Caco-2 (cell line): Measurements from ENCODE around the gene SIGLEC9. TPM values are rescaled to one million over a fixed set of nuclear protein-coding genes. Genes with fewer than 3 reads are reported as not detected.

Source experiments
- BruUV-seq: library from RNA; stranded (reverse); fragments of 400-500 nt; replicated peaks from 2 replicates; lab custom pipeline; 2021; lab: Mats Ljungman, UMichigan
- CTCF ChIA-PET: fragments of 300-600 bp; sonication (Branson Sonifier 250); formaldehyde crosslinking; loops from one replicate; lab custom pipeline; 2022; ENCODE audit warnings: antibody characterized with exemption; lab: Charles Lee
- POLR2A ChIA-PET: fragments of 300-600 bp; sonication (Branson Sonifier 250); formaldehyde crosslinking; loops from one replicate; lab custom pipeline; 2022; ENCODE audit warnings: antibody characterized with exemption; lab: Charles Lee
- DNase-seq, 2 experiments: peaks; one replicate each; pipeline versions ENCODE4 v3.0.0 to v3.0.0-alpha.2; 2020 to 2022
- H3K27me3 ChIP-seq: replicated peaks from 2 replicates; pipeline ENCODE4 v1.6.0; 2011; ENCODE audit warnings: low read length; ENCODE audit not compliant: control insufficient read depth, insufficient read depth
- H3K36me3 ChIP-seq: 2 replicates; pipeline ENCODE4 v1.5.1; 2011; ENCODE audit warnings: low read length; ENCODE audit not compliant: control insufficient read depth, insufficient read depth
- H3K4me1 ChIP-seq: fragments of 250-450 bp; sonication (Bioruptor Pico); 2 replicates; pipeline ENCODE4 v1.5.1; 2020; ENCODE audit warnings: mild to moderate bottlenecking
- H3K4me3 ChIP-seq: 2 replicates; pipeline ENCODE4 v1.5.1; 2011; ENCODE audit warnings: low read depth, mild to moderate bottlenecking, control low read depth, low read length
- H3K9me3 ChIP-seq: fragments of 250-450 bp; sonication (Bioruptor Pico); 2 replicates; pipeline ENCODE4 v1.5.1; 2020; ENCODE audit warnings: mild to moderate bottlenecking, moderate library complexity
- H3K27ac Mint-ChIP-seq: one replicate; pipeline ENCODE4 v1.8.0; 2022; ENCODE audit warnings: mixed read lengths; ENCODE audit not compliant: unreplicated experiment
- H3K27me3 Mint-ChIP-seq: one replicate; pipeline ENCODE4 v1.8.0; 2022; ENCODE audit warnings: mixed read lengths; ENCODE audit not compliant: insufficient read depth, unreplicated experiment
- H3K36me3 Mint-ChIP-seq: one replicate; pipeline ENCODE4 v1.8.0; 2022; ENCODE audit warnings: mild to moderate bottlenecking, mixed read lengths; ENCODE audit not compliant: insufficient read depth, unreplicated experiment
- H3K4me1 Mint-ChIP-seq: one replicate; pipeline ENCODE4 v1.8.0; 2022; ENCODE audit warnings: low read depth, mixed read lengths; ENCODE audit not compliant: unreplicated experiment
- H3K4me3 Mint-ChIP-seq: one replicate; pipeline ENCODE4 v1.8.0; 2022; ENCODE audit warnings: mild to moderate bottlenecking, moderate library complexity, mixed read lengths; ENCODE audit not compliant: unreplicated experiment
- H3K9me3 Mint-ChIP-seq: one replicate; pipeline ENCODE4 v1.8.0; 2022; ENCODE audit warnings: mixed read lengths; ENCODE audit not compliant: unreplicated experiment
- intact Hi-C: fragments of 100-400 bp; cut with micrococcal nuclease; formaldehyde crosslinking; loops from one replicate; pipeline ENCODE4 v1.10.0; 2022; ENCODE audit not compliant: unreplicated experiment
- total RNA-seq: library from RNA; stranded (reverse); gene quantifications from 2 replicates; pipeline ENCODE4 v1.2.3, GENCODE V29; 2022
- TF ChIP-seq, protein P1 (sequence below), 2 experiments: fragments of 200-600 bp in 1 of 2; IDR thresholded peaks; 1 replicate in 1 of 2; 2 replicates in 1 of 2; pipeline versions ENCODE4 v1.5.1 to v1.8.0; 2011 to 2022; ENCODE audit warnings: antibody characterized with exemption in 1 of 2, control low read depth in 1 of 2, inconsistent platforms in 1 of 2, low read depth in 1 of 2, low read length in 1 of 2, mild to moderate bottlenecking in 1 of 2, moderate library complexity in 1 of 2; ENCODE audit not compliant: insufficient read depth in 1 of 2, severe bottlenecking in 1 of 2, unreplicated experiment in 1 of 2

SIGLEC9 gene
- total RNA-seq, 1 experiment from 2014 or later: not detected

DNA sequence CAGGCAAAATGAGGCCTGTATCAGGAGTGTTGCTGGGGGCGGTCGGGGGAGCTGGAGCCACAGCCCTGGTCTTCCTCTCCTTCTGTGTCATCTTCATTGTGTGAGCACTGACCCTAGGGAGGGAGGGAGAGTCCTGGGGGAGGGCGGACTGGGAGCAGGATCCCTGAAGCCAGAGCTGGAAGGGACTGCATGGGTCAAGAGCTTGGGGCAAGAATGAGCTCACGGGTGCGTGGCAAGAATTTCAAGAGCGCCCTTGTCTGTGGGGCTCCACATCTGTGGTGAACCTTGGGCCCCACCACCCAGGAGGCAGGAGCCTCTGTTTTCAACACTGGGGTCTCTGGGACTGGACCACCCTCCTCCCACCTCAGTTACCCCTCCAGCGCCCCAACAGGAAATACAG is 22.0 kb downstream of the SIGLEC9 start:
- CTCF ChIA-PET: no interaction called here

DNA sequence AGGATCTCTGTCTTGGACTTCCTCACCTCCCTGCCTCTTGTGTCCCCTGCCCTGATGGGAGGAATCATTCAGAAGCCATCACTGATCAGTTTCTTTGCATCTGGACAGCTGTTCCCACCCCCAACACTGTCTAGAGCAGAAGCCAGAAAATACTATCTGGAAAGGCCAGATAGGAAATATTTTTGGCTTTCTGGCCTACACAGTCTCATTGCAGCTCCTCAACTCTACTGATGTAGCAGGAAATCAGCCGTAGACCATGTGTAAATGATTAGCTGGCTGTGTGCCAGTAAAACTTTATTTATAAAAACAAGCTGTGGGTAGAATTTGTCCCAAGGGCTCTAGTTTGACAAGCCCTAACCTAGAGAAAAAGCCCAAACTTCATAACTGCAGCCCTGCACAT is 23.0 kb downstream of the SIGLEC9 start:
- Histone ChIP-seq H3K27me3 (no peaks in the 10 kb centered on the region), H3K4me3 (no peak overlapping the region), H3K9me3 (no peaks in the 10 kb centered on the region), H3K36me3 (no peaks in the 10 kb centered on the region), H3K4me1 (no peaks in the 10 kb centered on the region)
- POLR2A ChIA-PET: no interaction called here
- Mint-ChIP-seq H3K27ac (no peak overlapping the region), H3K9me3 (peaks cover 10% of the 10 kb centered on the region), H3K4me3 (no peak overlapping the region), H3K27me3 (peaks cover 20% of the 10 kb centered on the region), H3K4me1 (no peaks in the 10 kb centered on the region), H3K36me3 (no peaks in the 10 kb centered on the region)
- intact Hi-C loops: no loop called here
- BruUV-seq: no TSS peak
- DNase-seq: no peak
- TF ChIP-seq, protein P1, sequence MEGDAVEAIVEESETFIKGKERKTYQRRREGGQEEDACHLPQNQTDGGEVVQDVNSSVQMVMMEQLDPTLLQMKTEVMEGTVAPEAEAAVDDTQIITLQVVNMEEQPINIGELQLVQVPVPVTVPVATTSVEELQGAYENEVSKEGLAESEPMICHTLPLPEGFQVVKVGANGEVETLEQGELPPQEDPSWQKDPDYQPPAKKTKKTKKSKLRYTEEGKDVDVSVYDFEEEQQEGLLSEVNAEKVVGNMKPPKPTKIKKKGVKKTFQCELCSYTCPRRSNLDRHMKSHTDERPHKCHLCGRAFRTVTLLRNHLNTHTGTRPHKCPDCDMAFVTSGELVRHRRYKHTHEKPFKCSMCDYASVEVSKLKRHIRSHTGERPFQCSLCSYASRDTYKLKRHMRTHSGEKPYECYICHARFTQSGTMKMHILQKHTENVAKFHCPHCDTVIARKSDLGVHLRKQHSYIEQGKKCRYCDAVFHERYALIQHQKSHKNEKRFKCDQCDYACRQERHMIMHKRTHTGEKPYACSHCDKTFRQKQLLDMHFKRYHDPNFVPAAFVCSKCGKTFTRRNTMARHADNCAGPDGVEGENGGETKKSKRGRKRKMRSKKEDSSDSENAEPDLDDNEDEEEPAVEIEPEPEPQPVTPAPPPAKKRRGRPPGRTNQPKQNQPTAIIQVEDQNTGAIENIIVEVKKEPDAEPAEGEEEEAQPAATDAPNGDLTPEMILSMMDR (IDR thresholded peaks at IDR 0.05; ENCODE audit: insufficient read depth in 1 of 2, low read depth in 1 of 2, low read length in 1 of 2, severe bottlenecking in 1 of 2, unreplicated experiment in 1 of 2): no peak
- CTCF ChIA-PET: interaction anchor here (0.6 kb wide), 1 partner anchor 1366 kb away, joined by 3 read pairs; no protein-coding TSS in a partner anchor

More for the DNA sequence above, 22.0 kb downstream of the SIGLEC9 start:
- no peak for DNase-seq
- POLR2A ChIA-PET: no interaction called here
- Histone ChIP-seq H3K4me3 (no peak overlapping the region), H3K9me3 (no peaks in the 10 kb centered on the region), H3K4me1 (no peaks in the 10 kb centered on the region), H3K27me3 (no peaks in the 10 kb centered on the region), H3K36me3 (no peaks in the 10 kb centered on the region)
- peaks cover 19% of the 10 kb centered on the region for H3K27me3 Mint-ChIP-seq
- peaks cover 10% of the 10 kb centered on the region for H3K9me3 Mint-ChIP-seq
- TF ChIP-seq, protein P1 (IDR thresholded peaks at IDR 0.05; ENCODE audit: insufficient read depth in 1 of 2, low read depth in 1 of 2, low read length in 1 of 2, severe bottlenecking in 1 of 2, unreplicated experiment in 1 of 2): no peak
- no peak overlapping the region for H3K4me3 Mint-ChIP-seq
- no peak overlapping the region for H3K27ac Mint-ChIP-seq
- no TSS peak for BruUV-seq
- H3K36me3 Mint-ChIP-seq: no peaks in the 10 kb centered on the region
- intact Hi-C loops: no loop called here
- H3K4me1 Mint-ChIP-seq: no peaks in the 10 kb centered on the region

DNA sequence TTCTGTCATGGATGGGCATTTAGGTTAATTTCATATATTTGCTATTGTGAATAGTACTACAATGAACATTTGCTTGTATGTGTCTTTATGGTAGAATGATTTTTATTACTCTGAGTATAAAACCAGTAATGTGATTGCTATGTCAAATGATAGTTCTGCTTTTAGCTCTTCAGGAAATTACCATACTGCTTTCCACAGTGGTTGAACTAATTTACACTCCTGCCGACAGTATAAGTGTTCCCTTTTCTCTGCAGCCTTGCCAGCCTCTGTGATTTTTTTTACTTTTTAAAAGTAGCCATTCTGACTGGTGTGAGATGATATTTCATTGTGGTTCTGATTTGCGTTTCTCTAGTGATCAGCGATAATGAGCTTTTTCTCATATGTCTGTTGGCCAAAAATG is 23.9 kb downstream of the SIGLEC9 start:
- H3K27ac Mint-ChIP-seq: no peak overlapping the region
- no peaks in the 10 kb centered on the region for H3K4me1 Mint-ChIP-seq
- no peaks in the 10 kb centered on the region for H3K36me3 ChIP-seq
- no peaks in the 10 kb centered on the region for H3K27me3 ChIP-seq
- intact Hi-C loops: no loop called here
- H3K4me3 Mint-ChIP-seq: no peak overlapping the region
- no peaks in the 10 kb centered on the region for H3K36me3 Mint-ChIP-seq
- BruUV-seq: no TSS peak
- H3K9me3 Mint-ChIP-seq: peaks cover 10% of the 10 kb centered on the region
- no peak overlapping the region for H3K4me3 ChIP-seq
- ChIA-PET CTCF (no interaction called here), POLR2A (no interaction called here)
- TF ChIP-seq, protein P1 (IDR thresholded peaks at IDR 0.05; ENCODE audit: insufficient read depth in 1 of 2, low read depth in 1 of 2, low read length in 1 of 2, severe bottlenecking in 1 of 2, unreplicated experiment in 1 of 2): no peak
- no peak for DNase-seq
- no peaks in the 10 kb centered on the region for H3K9me3 ChIP-seq
- H3K27me3 Mint-ChIP-seq: peaks cover 26% of the 10 kb centered on the region
- no peaks in the 10 kb centered on the region for H3K4me1 ChIP-seq
